ENCODE measurements around the gene DCLK1. TPM values are rescaled to one million over a fixed set of nuclear protein-coding genes. Genes with fewer than 3 reads are reported as not detected.
A peak's percentile ranks its signal among the peaks of the same experiment; 100 is the strongest.

DCLK1 gene
- total RNA-seq, 1 donor from 2014 or later = 36.1 TPM

DNA sequence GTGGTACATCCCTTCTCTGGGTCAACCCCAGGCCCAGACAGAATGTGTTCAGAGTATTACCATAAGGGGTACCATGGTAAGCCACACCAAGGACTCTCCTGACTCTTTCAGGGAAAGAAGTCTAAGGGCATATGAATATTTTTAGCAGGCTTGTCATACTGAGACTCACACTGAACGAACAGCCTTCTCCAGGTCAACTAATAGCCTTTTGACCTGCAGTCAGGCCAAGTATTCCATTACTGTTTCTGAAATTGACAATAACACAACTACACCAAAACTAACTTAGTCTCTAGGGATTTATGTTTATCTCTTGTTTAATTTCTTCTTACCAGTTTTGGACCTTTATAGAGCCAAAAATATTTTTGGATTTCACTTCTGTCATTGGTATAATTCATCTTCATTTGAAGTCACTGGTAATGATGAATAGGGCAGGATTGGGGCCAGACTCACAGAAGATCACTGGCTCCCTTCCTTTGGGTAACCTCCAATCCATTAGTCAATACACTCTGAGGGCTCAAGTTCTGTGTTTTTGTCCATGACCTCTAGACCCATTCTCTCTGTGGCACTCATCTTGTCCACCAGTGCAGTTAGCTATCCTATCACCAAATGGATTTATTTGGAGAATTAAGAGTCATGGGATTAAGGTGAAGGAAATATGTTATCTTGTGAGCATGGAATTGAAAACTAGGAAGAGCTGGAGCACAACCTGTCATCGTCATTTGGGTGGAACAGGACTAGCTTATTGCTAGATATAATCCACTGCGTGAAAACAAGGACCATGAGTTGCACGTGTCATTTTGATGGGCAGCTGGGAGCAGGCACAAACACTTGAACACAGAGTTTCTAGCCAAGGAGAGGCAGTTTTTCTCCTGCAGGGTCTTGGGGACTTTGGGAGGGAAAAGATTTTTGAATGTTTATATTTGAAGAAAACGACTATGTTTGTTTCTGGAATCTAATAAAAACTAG is 313.3 kb downstream of the DCLK1 start:
- H3K4me3 ChIP-seq = no peak overlapping the region
- H3K36me3 ChIP-seq = no peaks in the 10 kb centered on the region
- intact Hi-C loops (cut with DNase I) = loop anchor here (10.0 kb wide), 1 partner anchor 137 kb away; no protein-coding TSS in a partner anchor
- no peaks in the 10 kb centered on the region for H3K9me3 ChIP-seq
- H3K27me3 ChIP-seq = no peaks in the 10 kb centered on the region
- no peaks in the 10 kb centered on the region for H3K4me1 ChIP-seq
- no peak for DNase-seq (ENCODE audit: extremely low spot score in 2 of 2)
- H3K27ac ChIP-seq = peak overlapping the region; percentile 12
- TF ChIP-seq POLR2AphosphoS5 (IDR thresholded peaks at IDR 0.05; ENCODE audit: insufficient read depth in 1 of 2, low read depth in 1 of 2) (peak in 1 of 2 donors; percentile 20), CTCF (IDR thresholded peaks at IDR 0.05) (no peak), POLR2A (IDR thresholded peaks at IDR 0.05) (no peak)

- no peak for DNase-seq (ENCODE audit: extremely low spot score in 2 of 2)
- no peak overlapping the region for H3K27ac ChIP-seq
- intact Hi-C loops (cut with DNase I) = loop anchor here (10.0 kb wide), 1 partner anchor 140 kb away; no protein-coding TSS in a partner anchor
These were observed 316.6 kb downstream of the DCLK1 start for GRCh38 chr13:35814605-35815011.

GRCh38 chr13:35812736-35813135 is 318.4 kb downstream of the DCLK1 start:
- intact Hi-C loops (cut with DNase I) = loop anchor here (10.0 kb wide), 1 partner anchor 142 kb away; no protein-coding TSS in a partner anchor
- Histone ChIP-seq H3K9me3 (no peaks in the 10 kb centered on the region), H3K27me3 (no peaks in the 10 kb centered on the region), H3K4me1 (peaks cover 4% of the 10 kb centered on the region), H3K36me3 (no peaks in the 10 kb centered on the region), H3K4me3 (no peak overlapping the region), H3K27ac (no peak overlapping the region)
- TF ChIP-seq CTCF (IDR thresholded peaks at IDR 0.05) (no peak), POLR2AphosphoS5 (IDR thresholded peaks at IDR 0.05; ENCODE audit: insufficient read depth in 1 of 2, low read depth in 1 of 2) (no peak), POLR2A (IDR thresholded peaks at IDR 0.05) (no peak)
- no peak for DNase-seq (ENCODE audit: extremely low spot score in 2 of 2)

More at GRCh38 chr13:35814605-35815011, 316.6 kb downstream of the DCLK1 start:
- Histone ChIP-seq H3K27me3 (no peaks in the 10 kb centered on the region), H3K4me3 (no peak overlapping the region), H3K9me3 (no peaks in the 10 kb centered on the region), H3K36me3 (no peaks in the 10 kb centered on the region), H3K4me1 (peaks cover 4% of the 10 kb centered on the region)
- TF ChIP-seq CTCF (IDR thresholded peaks at IDR 0.05) (no peak), POLR2AphosphoS5 (IDR thresholded peaks at IDR 0.05; ENCODE audit: insufficient read depth in 1 of 2, low read depth in 1 of 2) (no peak), POLR2A (IDR thresholded peaks at IDR 0.05) (no peak)

DNA sequence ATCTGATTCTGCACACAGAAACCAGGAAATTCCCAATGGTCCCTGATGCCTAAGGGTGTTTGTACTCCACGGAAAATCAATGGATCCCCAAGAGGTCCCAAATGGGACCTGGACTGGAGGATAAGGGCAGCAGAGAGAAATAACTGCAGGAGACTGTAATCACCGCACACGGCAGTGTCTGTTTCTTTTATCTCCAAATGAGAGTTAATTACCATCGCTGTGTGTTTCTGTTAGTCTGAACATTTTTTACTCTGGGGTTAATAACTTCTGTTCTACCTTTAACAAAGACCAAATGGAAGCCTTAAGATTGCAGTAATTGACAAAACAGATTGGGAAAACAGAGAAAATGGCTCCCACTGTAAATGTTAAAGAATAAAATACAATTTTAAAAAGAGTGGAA is 320.9 kb downstream of the DCLK1 start:
- DNase-seq (ENCODE audit: extremely low spot score in 2 of 2) = no peak
- no peak for TF ChIP-seq POLR2A (IDR thresholded peaks at IDR 0.05)
- TF ChIP-seq CTCF (IDR thresholded peaks at IDR 0.05) = no peak
- TF ChIP-seq POLR2AphosphoS5 (IDR thresholded peaks at IDR 0.05; ENCODE audit: insufficient read depth in 1 of 2, low read depth in 1 of 2) = no peak
- H3K4me3 ChIP-seq = no peak overlapping the region
- H3K9me3 ChIP-seq = no peaks in the 10 kb centered on the region
- H3K36me3 ChIP-seq = no peaks in the 10 kb centered on the region
- intact Hi-C loops (cut with DNase I) = loop anchor here (10.0 kb wide), 1 partner anchor 144 kb away; no protein-coding TSS in a partner anchor
- no peak overlapping the region for H3K27ac ChIP-seq
- H3K27me3 ChIP-seq = no peaks in the 10 kb centered on the region
- H3K4me1 ChIP-seq = peaks cover 4% of the 10 kb centered on the region

All from vagina (tissue), 2 donors.